ENCODE data around the gene ATAD1.

The ATAD1 gene

DNA sequence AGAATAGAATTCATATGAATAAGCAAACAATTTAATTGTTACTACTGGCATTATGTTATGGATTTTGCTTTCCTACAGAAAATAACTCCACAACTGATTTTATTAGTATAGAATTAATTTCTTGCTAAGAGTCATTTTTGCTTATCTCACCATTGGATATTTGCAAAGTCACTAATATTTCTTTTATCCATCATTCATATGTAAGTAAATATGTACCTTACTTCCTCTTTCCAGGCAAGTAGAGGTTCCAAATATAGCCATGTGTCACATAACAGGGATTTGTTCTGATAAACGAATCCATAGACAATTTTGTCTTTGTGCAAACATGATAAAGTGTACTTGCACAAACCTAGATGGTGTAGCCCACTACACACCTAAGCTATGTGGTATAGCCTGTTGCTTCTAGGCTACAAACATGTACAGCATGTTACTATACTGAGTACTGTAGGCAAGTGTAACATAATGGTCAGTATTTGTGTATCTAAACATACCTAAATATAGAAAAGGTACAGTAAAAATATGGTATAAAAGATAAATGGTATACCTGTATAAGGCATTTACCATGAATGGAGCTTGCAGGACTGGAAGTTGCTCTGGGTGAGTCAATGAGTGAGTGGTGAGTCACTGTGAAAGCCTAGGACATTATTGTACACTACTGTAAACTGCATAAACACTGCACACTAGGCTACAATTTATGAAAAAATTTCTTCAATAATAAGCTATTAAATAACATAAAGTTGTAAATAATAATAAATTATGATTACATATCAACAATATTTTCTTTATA, 27.0 kb upstream of the ATAD1 start:
- no peak for TF ChIP-seq CTCF (IDR thresholded peaks at IDR 0.05; ENCODE audit: insufficient read depth, low read depth, low read length, missing control alignments)
- no peak for DNase-seq (ENCODE audit: low read depth)
- no peak overlapping the region for H3K4me3 ChIP-seq (ENCODE audit: low read depth, low read length)

DNA sequence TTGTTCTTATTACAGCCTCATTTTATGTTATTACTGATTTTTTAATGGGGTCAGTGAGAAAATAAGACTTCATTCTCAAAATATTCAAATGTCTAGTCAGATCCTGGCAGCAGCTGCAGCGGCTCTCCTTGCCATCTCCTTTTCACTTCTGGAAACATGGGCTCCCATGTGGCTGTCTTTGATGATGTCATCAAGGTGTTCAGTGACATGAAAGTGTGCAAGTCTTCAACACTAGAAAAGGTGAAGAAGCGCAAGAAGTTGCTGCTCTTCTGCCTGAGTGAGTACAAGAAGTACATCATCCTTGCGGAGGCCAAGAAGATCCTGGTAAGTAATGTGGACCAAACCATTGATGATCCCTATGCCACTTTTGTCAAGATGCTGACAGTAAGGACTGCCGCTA, 25.7 kb upstream of the ATAD1 start:
- no peak for DNase-seq (ENCODE audit: low read depth)
- no peak overlapping the region for H3K4me3 ChIP-seq (ENCODE audit: low read depth, low read length)

DNA sequence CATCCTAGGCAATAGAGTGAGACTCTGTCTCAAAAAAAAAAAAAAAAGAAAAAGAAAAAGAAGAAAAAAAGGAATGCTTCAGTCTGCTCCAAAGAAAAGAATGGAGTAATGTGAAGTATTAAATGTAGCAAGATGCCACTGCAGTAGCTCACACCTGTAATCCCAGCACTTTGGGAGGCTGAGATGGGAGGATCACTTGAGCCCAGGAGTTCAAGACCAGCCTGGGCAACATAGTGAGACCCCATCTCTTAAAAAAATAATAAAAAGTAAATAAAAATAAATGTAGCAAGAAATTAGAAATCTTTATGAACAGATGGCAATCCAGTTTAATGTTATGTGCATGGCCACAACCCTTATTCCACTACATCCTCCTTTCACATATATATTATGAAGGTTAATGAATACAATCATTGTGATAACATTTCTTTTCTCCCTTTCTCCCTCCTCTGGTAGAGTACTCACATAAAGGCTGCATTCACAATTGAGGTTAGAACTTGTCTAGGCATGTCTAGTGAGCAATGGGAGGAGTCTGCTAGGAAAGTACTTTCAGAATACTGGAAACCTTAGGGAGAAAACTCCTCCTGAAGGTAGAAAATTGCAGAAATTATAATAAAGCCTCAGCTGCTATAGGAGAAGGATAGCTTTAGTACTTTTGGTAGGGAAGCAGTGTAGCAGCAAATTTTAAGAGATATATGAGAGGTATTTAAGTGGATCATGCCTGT, 24.9 kb upstream of the ATAD1 start:
- no peak for DNase-seq (ENCODE audit: low read depth)
- H3K4me3 ChIP-seq (ENCODE audit: low read depth, low read length), result no peak overlapping the region
- no peak for TF ChIP-seq CTCF (IDR thresholded peaks at IDR 0.05; ENCODE audit: insufficient read depth, low read depth, low read length, missing control alignments)

More for the DNA sequence above, 25.7 kb upstream of the ATAD1 start:
- no peak for TF ChIP-seq CTCF (IDR thresholded peaks at IDR 0.05; ENCODE audit: insufficient read depth, low read depth, low read length, missing control alignments)

DNA sequence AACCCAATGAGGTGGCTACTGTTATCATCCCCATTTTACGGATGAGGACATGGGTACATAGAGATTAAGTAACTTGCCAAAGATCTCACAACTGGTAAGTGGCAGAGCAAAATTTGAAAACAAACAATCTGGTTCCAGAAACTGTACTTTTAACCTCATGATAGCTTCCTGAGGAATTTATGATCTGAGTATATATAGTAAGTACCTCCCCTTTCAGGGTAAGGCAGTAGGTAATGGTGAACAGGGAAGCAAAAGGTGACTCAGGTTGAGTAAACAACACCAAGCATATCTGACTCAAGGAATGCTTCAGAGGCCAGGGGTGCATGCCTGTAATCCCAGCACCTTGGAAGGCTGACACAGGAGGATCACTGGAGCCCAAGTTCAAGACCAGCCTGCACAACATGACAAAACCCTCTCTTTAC, 24.2 kb upstream of the ATAD1 start:
- no peak for TF ChIP-seq CTCF (IDR thresholded peaks at IDR 0.05; ENCODE audit: insufficient read depth, low read depth, low read length, missing control alignments)
- no peak overlapping the region for H3K4me3 ChIP-seq (ENCODE audit: low read depth, low read length)
- DNase-seq (ENCODE audit: low read depth), result no peak

- TF ChIP-seq CTCF (IDR thresholded peaks at IDR 0.05; ENCODE audit: insufficient read depth, low read depth, low read length, missing control alignments), result no peak
- H3K4me3 ChIP-seq (ENCODE audit: low read depth, low read length), result no peak overlapping the region
- no peak for DNase-seq (ENCODE audit: low read depth)
Observed at GRCh38 chr10:87841186-87841585, 23.2 kb upstream of the ATAD1 start.

- no peak for TF ChIP-seq CTCF (IDR thresholded peaks at IDR 0.05; ENCODE audit: insufficient read depth, low read depth, low read length, missing control alignments)
- DNase-seq (ENCODE audit: low read depth), result peak; percentile 47
Observed at GRCh38 chr10:87838650-87839049, 20.6 kb upstream of the ATAD1 start.

More at GRCh38 chr10:87838650-87839049, 20.6 kb upstream of the ATAD1 start:
- no peak overlapping the region for H3K4me3 ChIP-seq (ENCODE audit: low read depth, low read length)

Measured in GM12865 (cell line).